KG1 (cell line): ENCODE measurements around the gene BLVRA.
"Not testable (repeated sequence)": the region's sequence is repeated elsewhere in the genome, so short reads cannot be mapped to it uniquely, and the experiment has no call there.

ENCODE experiments used
- DNase-seq: peaks from one replicate; lab custom pipeline; 2025; lab: John Stamatoyannopoulos, UW

Gene BLVRA

GRCh38 chr7:43808410-43808809, 49.9 kb downstream of the BLVRA start:
- no peak for DNase-seq

GRCh38 chr7:43810195-43810941, 51.9 kb downstream of the BLVRA start:
- not testable (repeated sequence) for DNase-seq

- DNase-seq, result no peak
These were observed 56.9 kb downstream of the BLVRA start for GRCh38 chr7:43815373-43815772.

- DNase-seq, result not testable (repeated sequence)
These were observed 57.7 kb downstream of the BLVRA start for GRCh38 chr7:43816046-43816797.

- not testable (repeated sequence) for DNase-seq
These were observed 64.9 kb downstream of the BLVRA start for GRCh38 chr7:43823425-43823824.

GRCh38 chr7:43823941-43824340, 65.5 kb downstream of the BLVRA start:
- DNase-seq, result no peak

GRCh38 chr7:43824513-43824912, 66.0 kb downstream of the BLVRA start:
- DNase-seq, result not testable (repeated sequence)

GRCh38 chr7:43824963-43825362, 66.5 kb downstream of the BLVRA start:
- no peak for DNase-seq

GRCh38 chr7:43825391-43825808, 66.9 kb downstream of the BLVRA start:
- no peak for DNase-seq

GRCh38 chr7:43830917-43831316, 72.4 kb downstream of the BLVRA start:
- DNase-seq, result not testable (repeated sequence)

- DNase-seq, result no peak
These were observed 76.2 kb downstream of the BLVRA start for GRCh38 chr7:43834463-43835251.

GRCh38 chr7:43838201-43838658, 79.8 kb downstream of the BLVRA start:
- DNase-seq, result no peak

- DNase-seq, result no peak
These were observed 84.8 kb downstream of the BLVRA start for GRCh38 chr7:43843296-43843695.

GRCh38 chr7:43844257-43844656, 85.8 kb downstream of the BLVRA start:
- DNase-seq, result no peak

- DNase-seq, result no peak
These were observed 86.2 kb downstream of the BLVRA start for GRCh38 chr7:43844662-43845061.

GRCh38 chr7:43847496-43847895, 89.0 kb downstream of the BLVRA start:
- DNase-seq, result no peak

GRCh38 chr7:43849047-43849446, 90.6 kb downstream of the BLVRA start:
- no peak for DNase-seq

GRCh38 chr7:43850348-43851116, 92.1 kb downstream of the BLVRA start:
- DNase-seq, result no peak

- DNase-seq, result no peak
These were observed 93.3 kb downstream of the BLVRA start for GRCh38 chr7:43851805-43852204.

- no peak for DNase-seq
These were observed 96.7 kb downstream of the BLVRA start for GRCh38 chr7:43855176-43855575.

GRCh38 chr7:43856316-43856715, 97.8 kb downstream of the BLVRA start:
- DNase-seq, result no peak
